Heart right ventricle (tissue), 16 donors: ENCODE measurements around the gene RANBP9. TPM values are rescaled to one million over a fixed set of nuclear protein-coding genes. Genes with fewer than 3 reads are reported as not detected.

ENCODE experiments used
- ATAC-seq, 8 donors: fragments of 200-7000 bp; cut with Tn5 transposase; one replicate each; pipeline ENCODE4 v1.9.1; 2020; ENCODE audit warnings: mild to moderate bottlenecking in 8 of 8, moderate library complexity in 8 of 8, moderate number of reproducible peaks in 1 of 8
- DNase-seq, 2 donors: peaks; one replicate each; pipeline ENCODE4 v3.0.0-alpha.2; 2020
- H3K27ac ChIP-seq, 10 donors: fragments of 200-600 bp; sonication (generic) in 2 of 10; one replicate each; pipeline versions ENCODE4 v1.5.0 to v1.8.0; 2020 to 2022; ENCODE audit warnings: mild to moderate bottlenecking in 3 of 10
- H3K27me3 ChIP-seq, 7 donors: fragments of 200-600 bp; one replicate each; pipeline ENCODE4 v1.8.0; 2021 to 2022; ENCODE audit warnings: mild to moderate bottlenecking in 2 of 7
- H3K36me3 ChIP-seq, 9 donors: fragments of 200-600 bp; sonication (generic) in 1 of 9; one replicate each; pipeline versions ENCODE4 v1.5.0 to v1.8.0; 2020 to 2022; ENCODE audit warnings: mild to moderate bottlenecking in 2 of 9
- H3K4me1 ChIP-seq, 9 donors: fragments of 200-600 bp; sonication (generic) in 1 of 9; one replicate each; pipeline versions ENCODE4 v1.5.0 to v1.8.0; 2020 to 2022; ENCODE audit warnings: mild to moderate bottlenecking in 4 of 9
- H3K4me3 ChIP-seq, 10 donors: fragments of 200-600 bp; sonication (generic) in 2 of 10; one replicate each; pipeline versions ENCODE4 v1.5.0 to v1.8.0; 2020 to 2022; ENCODE audit warnings: mild to moderate bottlenecking in 7 of 10, moderate library complexity in 2 of 10
- H3K9me3 ChIP-seq, 11 donors: fragments of 200-600 bp in 10 of 11; sonication (generic) in 2 of 11; one replicate each; pipeline versions ENCODE4 v1.5.0 to v1.8.0; 2013 to 2022; ENCODE audit warnings: mild to moderate bottlenecking in 2 of 11, control low read depth in 1 of 11, moderate library complexity in 1 of 11
- CTCF ChIP-seq, 9 donors: fragments of 200-600 bp; sonication (generic) in 2 of 9; IDR thresholded peaks; one replicate each; pipeline versions ENCODE4 v1.5.0 to v1.8.0; 2021 to 2022; ENCODE audit warnings: antibody characterized with exemption in 9 of 9, mild to moderate bottlenecking in 5 of 9, moderate library complexity in 1 of 9
- WGBS, 2 donors: extraction: QIAGEN DNeasy Blood & Tissue Kit; methylation state at CpG; one replicate each; pipeline ENCODE4 v1.1.7; 2013; ENCODE audit warnings: inconsistent platforms in 1 of 2; 5-methylcytosine and 5-hydroxymethylcytosine counted together
- intact Hi-C, 10 donors: fragments of 100-400 bp; cut with DNase I; formaldehyde crosslinking; loops; one replicate each; pipeline versions ENCODE4 v1.11.1 to v1.14.2; 2022
- polyA plus RNA-seq, 2 donors: library from polyadenylated mRNA; stranded (reverse); fragments of 200-250 nt; gene quantifications; one replicate each; pipeline ENCODE4 v1.2.3, GENCODE V29; 2013
- total RNA-seq, 10 donors: library from RNA; stranded (reverse); fragmentation: NEBNext Ultra II Directional in 3 of 10; extraction: Animal tissue kit (Norgen Biotek cat#: 25700) in 3 of 10; gene quantifications; one replicate each; pipeline versions ENCODE4 v1.2.1 to v1.2.4, GENCODE V29; 2021 to 2023
- donor health status: Arrhythmogenic right ventricular cardiomyopathy.
- donor health status: ischemic (EF 13 %, LVEDD 7.1; RV severe dilation, severe dysfunction).
- donor health status: healthy with polysubstance abuse.
- donor health status: DM: no; HTN: yes; CAD: no.
- donor health status: DM: no; HTN: no; CAD: no.
- donor health status: ischemic (EF 25% LVEDD 6.9; RV normal size, moderate dysfunction).
- donor health status: ischemic (EF 25% LVEDD 5.7; RV mildly dilated, moderate dysfunction).
- donor health status: healthy.
- donor health status: DM: yes; HTN: yes; CAD: no.
- donor health status: Ischemic cardiomyopathy.
- donor health status: ischemic (EF 35%, LVEDD 5.7; RV mildly dilated, moderate dysfunction).
- donor health status: nonischemic (EF 11% LVEDD 7.7; RV severe dilation, severe dysfunction).
- donor health status: DM: yes; HTN: yes; CAD: no.
- donor health status: PGD.
- donor health status: ischemic (EF 29% LVEDD 5.4; RV normal size, mild dysfunction).
- donor health status: nonischemic (EF 23%, LVEDD 6.1; RV moderate dilation, normal function).

Gene RANBP9
- total and polyA plus RNA-seq, 12 donors, result 10.0 to 41.6 (median 33.8) TPM

- peaks cover 0 to 26% (median 9%) of the 10 kb centered on the region in 11 donors for H3K9me3 ChIP-seq
- WGBS, 2 donors, result 63 to 66% methylated on average over 3 of the region's 3 CpGs
- H3K27me3 ChIP-seq, result no peaks in the 10 kb centered on the region
- ATAC-seq (peak in 1 of 8 donors; percentile 39), DNase-seq (no peak)
- intact Hi-C loops, result no loop called here
- no peak overlapping the region for H3K4me3 ChIP-seq
- H3K27ac ChIP-seq, result peak overlapping the region in 3 of 10 donors; percentile 29 to 52 (median 31)
- H3K36me3 ChIP-seq, result no peaks in the 10 kb centered on the region
- TF ChIP-seq CTCF (IDR thresholded peaks at IDR 0.05), result no peak
- H3K4me1 ChIP-seq, result peaks cover 0 to 55% (median 22%) of the 10 kb centered on the region in 9 donors
Measured at GRCh38 chr6:13677878-13678254, 33.8 kb downstream of the RANBP9 start.

- ATAC-seq (no peak), DNase-seq (no peak)
- peaks cover 0 to 60% (median 18%) of the 10 kb centered on the region in 9 donors for H3K4me1 ChIP-seq
- peaks cover 0 to 26% (median 9%) of the 10 kb centered on the region in 11 donors for H3K9me3 ChIP-seq
- WGBS, 2 donors, result 91 to 93% methylated on average over 3 of the region's 3 CpGs
- H3K36me3 ChIP-seq, result no peaks in the 10 kb centered on the region
- H3K27ac ChIP-seq, result no peak overlapping the region
- H3K4me3 ChIP-seq, result no peak overlapping the region
- intact Hi-C loops, result no loop called here
- TF ChIP-seq CTCF (IDR thresholded peaks at IDR 0.05), result no peak
- no peaks in the 10 kb centered on the region for H3K27me3 ChIP-seq
Measured at GRCh38 chr6:13676551-13677156, 35.0 kb downstream of the RANBP9 start.

- Histone ChIP-seq H3K27me3 (no peaks in the 10 kb centered on the region), H3K4me1 (peaks cover 0 to 58% (median 19%) of the 10 kb centered on the region in 9 donors), H3K27ac (no peak overlapping the region), H3K36me3 (no peaks in the 10 kb centered on the region), H3K4me3 (no peak overlapping the region), H3K9me3 (peaks cover 0 to 34% (median 9%) of the 10 kb centered on the region in 11 donors)
- no peak for TF ChIP-seq CTCF (IDR thresholded peaks at IDR 0.05)
- DNase-seq (no peak), ATAC-seq (no peak)
- WGBS, 2 donors, result 52 to 69% methylated on average over 2 of the region's 2 CpGs
- intact Hi-C loops, result no loop called here
Measured at GRCh38 chr6:13674533-13675190, 37.0 kb downstream of the RANBP9 start.

GRCh38 chr6:13673825-13674444, 37.7 kb downstream of the RANBP9 start:
- no peak for ATAC-seq
- H3K4me3 ChIP-seq, result no peak overlapping the region
- no peaks in the 10 kb centered on the region for H3K36me3 ChIP-seq
- no peaks in the 10 kb centered on the region for H3K27me3 ChIP-seq
- H3K27ac ChIP-seq, result no peak overlapping the region
- no peak for TF ChIP-seq CTCF (IDR thresholded peaks at IDR 0.05)
- intact Hi-C loops, result no loop called here
- H3K4me1 ChIP-seq, result peaks cover 0 to 59% (median 19%) of the 10 kb centered on the region in 9 donors
- peaks cover 0 to 39% (median 9%) of the 10 kb centered on the region in 11 donors for H3K9me3 ChIP-seq
- WGBS, 2 donors, result 97 to 98% methylated on average over 3 of the region's 3 CpGs
- DNase-seq, result no peak
